ENCODE results near the gene OR2AJ1. TPM values are rescaled to one million over a fixed set of nuclear protein-coding genes. Genes with fewer than 3 reads are reported as not detected.

Gene OR2AJ1
- total RNA-seq, 1 experiment from 2014 or later = not detected

DNA sequence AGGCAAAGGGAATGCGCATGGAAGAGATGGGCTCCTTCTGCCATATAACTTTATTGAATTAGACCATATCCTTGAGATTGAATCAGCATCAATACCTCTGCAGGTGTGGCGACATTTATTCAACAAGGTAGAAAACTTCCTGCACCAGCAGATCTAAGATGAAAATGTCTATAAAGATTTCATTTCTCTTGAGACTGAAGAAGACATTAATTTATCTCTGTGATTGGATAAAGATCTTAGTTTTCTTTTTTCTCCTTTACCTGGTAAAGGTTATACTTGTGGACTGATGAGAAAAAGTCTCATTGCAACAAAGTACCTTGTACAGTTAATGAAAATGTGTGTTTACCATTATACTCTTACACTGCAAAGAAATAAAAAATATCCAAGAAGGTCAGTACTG, 4.7 kb upstream of the OR2AJ1 start, which contains the start of gene OR2T8:
Gene OR2T8, plus strand, starts transcription at position 301 of the 400 bp plus-strand sequence. CDS start 766 bp downstream, outside the sequence.
- BruUV-seq (replicated peaks) = no TSS peak
- Mint-ChIP-seq H3K27ac (ENCODE audit: unreplicated experiment) (no peak within 1 kb of the TSS), H3K4me3 (ENCODE audit: unreplicated experiment) (no peak within 1 kb of the TSS), H3K27me3 (ENCODE audit: insufficient read depth, unreplicated experiment) (peaks cover 5% of the 10 kb centered on the region), H3K4me1 (ENCODE audit: low read depth, unreplicated experiment) (no peaks in the 10 kb centered on the region), H3K9me3 (ENCODE audit: unreplicated experiment) (no peaks in the 10 kb centered on the region), H3K36me3 (ENCODE audit: insufficient read depth, unreplicated experiment) (no peaks in the 10 kb centered on the region)
- intact Hi-C loops (cut with micrococcal nuclease; ENCODE audit: unreplicated experiment) = no loop called here
- Histone ChIP-seq H3K4me1 (no peaks in the 10 kb centered on the region), H3K4me3 (ENCODE audit: low read depth, low read length) (no peak within 1 kb of the TSS), H3K9me3 (no peaks in the 10 kb centered on the region), H3K27me3 (replicated peaks; ENCODE audit: control insufficient read depth, insufficient read depth, low read length) (no peaks in the 10 kb centered on the region), H3K36me3 (ENCODE audit: control insufficient read depth, insufficient read depth, low read length) (no peaks in the 10 kb centered on the region)
- POLR2A ChIA-PET = no interaction called here
- no peak for TF ChIP-seq CTCF (IDR thresholded peaks at IDR 0.05; ENCODE audit: insufficient read depth in 1 of 2, low read depth in 1 of 2, low read length in 1 of 2, severe bottlenecking in 1 of 2, unreplicated experiment in 1 of 2)
- CTCF ChIA-PET = no interaction called here
- no peak for DNase-seq

GRCh38 chr1:247923941-247924340, 748 bp upstream of the OR2AJ1 start:
- no peak overlapping the region for H3K27ac Mint-ChIP-seq (ENCODE audit: unreplicated experiment)
- Histone ChIP-seq H3K36me3 (ENCODE audit: control insufficient read depth, insufficient read depth, low read length) (no peaks in the 10 kb centered on the region), H3K4me1 (no peaks in the 10 kb centered on the region), H3K9me3 (no peaks in the 10 kb centered on the region), H3K4me3 (ENCODE audit: low read depth, low read length) (no peak overlapping the region), H3K27me3 (replicated peaks; ENCODE audit: control insufficient read depth, insufficient read depth, low read length) (no peaks in the 10 kb centered on the region)
- H3K4me1 Mint-ChIP-seq (ENCODE audit: low read depth, unreplicated experiment) = no peaks in the 10 kb centered on the region
- BruUV-seq (replicated peaks) = no TSS peak
- ChIA-PET POLR2A (no interaction called here), CTCF (no interaction called here)
- peaks cover 5% of the 10 kb centered on the region for H3K27me3 Mint-ChIP-seq (ENCODE audit: insufficient read depth, unreplicated experiment)
- intact Hi-C loops (cut with micrococcal nuclease; ENCODE audit: unreplicated experiment) = no loop called here
- H3K9me3 Mint-ChIP-seq (ENCODE audit: unreplicated experiment) = no peaks in the 10 kb centered on the region
- H3K36me3 Mint-ChIP-seq (ENCODE audit: insufficient read depth, unreplicated experiment) = no peaks in the 10 kb centered on the region
- no peak overlapping the region for H3K4me3 Mint-ChIP-seq (ENCODE audit: unreplicated experiment)
- TF ChIP-seq CTCF (IDR thresholded peaks at IDR 0.05; ENCODE audit: insufficient read depth in 1 of 2, low read depth in 1 of 2, low read length in 1 of 2, severe bottlenecking in 1 of 2, unreplicated experiment in 1 of 2) = no peak
- no peak for DNase-seq

DNA sequence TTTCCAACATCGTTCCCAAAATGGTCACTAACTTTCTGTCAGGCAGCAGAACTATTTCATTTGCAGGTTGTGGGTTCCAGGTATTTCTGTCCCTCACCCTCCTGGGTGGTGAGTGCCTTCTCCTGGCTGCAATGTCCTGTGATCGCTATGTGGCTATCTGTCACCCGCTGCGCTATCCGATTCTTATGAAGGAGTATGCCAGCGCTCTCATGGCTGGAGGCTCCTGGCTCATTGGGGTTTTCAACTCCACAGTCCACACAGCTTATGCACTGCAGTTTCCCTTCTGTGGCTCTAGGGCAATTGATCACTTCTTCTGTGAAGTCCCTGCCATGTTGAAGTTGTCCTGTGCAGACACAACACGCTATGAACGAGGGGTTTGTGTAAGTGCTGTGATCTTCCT, 9.3 kb downstream of the OR2AJ1 start:
- intact Hi-C loops (cut with micrococcal nuclease; ENCODE audit: unreplicated experiment) = no loop called here

More for the DNA sequence above, 9.3 kb downstream of the OR2AJ1 start:
- TF ChIP-seq CTCF (IDR thresholded peaks at IDR 0.05; ENCODE audit: insufficient read depth in 1 of 2, low read depth in 1 of 2, low read length in 1 of 2, severe bottlenecking in 1 of 2, unreplicated experiment in 1 of 2) = no peak
- H3K27ac Mint-ChIP-seq (ENCODE audit: unreplicated experiment) = no peak overlapping the region
- no peaks in the 10 kb centered on the region for H3K9me3 Mint-ChIP-seq (ENCODE audit: unreplicated experiment)
- no peaks in the 10 kb centered on the region for H3K27me3 ChIP-seq (replicated peaks; ENCODE audit: control insufficient read depth, insufficient read depth, low read length)
- DNase-seq = no peak
- ChIA-PET CTCF (no interaction called here), POLR2A (no interaction called here)
- H3K36me3 Mint-ChIP-seq (ENCODE audit: insufficient read depth, unreplicated experiment) = no peaks in the 10 kb centered on the region
- no peaks in the 10 kb centered on the region for H3K27me3 Mint-ChIP-seq (ENCODE audit: insufficient read depth, unreplicated experiment)
- H3K4me1 Mint-ChIP-seq (ENCODE audit: low read depth, unreplicated experiment) = no peaks in the 10 kb centered on the region
- no peaks in the 10 kb centered on the region for H3K9me3 ChIP-seq
- H3K4me3 ChIP-seq (ENCODE audit: low read depth, low read length) = no peak overlapping the region
- no TSS peak for BruUV-seq (replicated peaks)
- H3K4me1 ChIP-seq = no peaks in the 10 kb centered on the region
- no peaks in the 10 kb centered on the region for H3K36me3 ChIP-seq (ENCODE audit: control insufficient read depth, insufficient read depth, low read length)
- no peak overlapping the region for H3K4me3 Mint-ChIP-seq (ENCODE audit: unreplicated experiment)
